ENCODE results near the gene KBTBD12.

Gene KBTBD12

DNA sequence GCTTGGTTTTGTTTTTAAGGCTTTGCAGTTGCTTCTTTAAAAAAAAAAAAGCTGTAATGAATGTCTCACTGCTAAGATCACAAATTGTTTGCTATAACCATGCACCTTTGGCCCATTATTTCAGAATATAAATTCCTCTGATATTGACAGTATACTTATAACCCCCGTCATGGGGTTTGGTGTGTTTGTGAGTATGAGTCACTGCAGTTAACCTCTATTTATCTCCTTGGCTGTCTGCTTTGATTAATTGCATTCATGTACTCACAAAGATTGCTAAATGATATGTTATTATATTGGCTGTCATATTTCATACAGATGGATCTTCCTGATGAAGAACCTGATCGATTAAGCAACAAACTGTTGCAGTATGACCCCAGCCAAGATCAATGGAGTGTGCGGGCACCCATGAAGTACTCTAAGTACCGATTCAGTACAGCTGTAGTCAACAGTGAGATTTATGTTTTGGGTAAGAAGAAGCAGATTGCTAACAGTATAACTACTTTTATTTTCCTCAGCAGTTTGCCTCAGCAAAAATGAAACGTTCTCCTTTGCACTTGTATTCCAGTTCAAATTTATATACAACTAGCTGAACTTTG lies 14.9 kb downstream of the KBTBD12 start:
- H3K4me3 ChIP-seq (ENCODE audit: low read length) = no peak overlapping the region
- TF ChIP-seq, protein P1, sequence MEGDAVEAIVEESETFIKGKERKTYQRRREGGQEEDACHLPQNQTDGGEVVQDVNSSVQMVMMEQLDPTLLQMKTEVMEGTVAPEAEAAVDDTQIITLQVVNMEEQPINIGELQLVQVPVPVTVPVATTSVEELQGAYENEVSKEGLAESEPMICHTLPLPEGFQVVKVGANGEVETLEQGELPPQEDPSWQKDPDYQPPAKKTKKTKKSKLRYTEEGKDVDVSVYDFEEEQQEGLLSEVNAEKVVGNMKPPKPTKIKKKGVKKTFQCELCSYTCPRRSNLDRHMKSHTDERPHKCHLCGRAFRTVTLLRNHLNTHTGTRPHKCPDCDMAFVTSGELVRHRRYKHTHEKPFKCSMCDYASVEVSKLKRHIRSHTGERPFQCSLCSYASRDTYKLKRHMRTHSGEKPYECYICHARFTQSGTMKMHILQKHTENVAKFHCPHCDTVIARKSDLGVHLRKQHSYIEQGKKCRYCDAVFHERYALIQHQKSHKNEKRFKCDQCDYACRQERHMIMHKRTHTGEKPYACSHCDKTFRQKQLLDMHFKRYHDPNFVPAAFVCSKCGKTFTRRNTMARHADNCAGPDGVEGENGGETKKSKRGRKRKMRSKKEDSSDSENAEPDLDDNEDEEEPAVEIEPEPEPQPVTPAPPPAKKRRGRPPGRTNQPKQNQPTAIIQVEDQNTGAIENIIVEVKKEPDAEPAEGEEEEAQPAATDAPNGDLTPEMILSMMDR (IDR thresholded peaks at IDR 0.05; ENCODE audit: insufficient read depth, low read depth, low read length, missing control alignments) = no peak
- DNase-seq (ENCODE audit: low read depth) = peak; percentile 15

DNA sequence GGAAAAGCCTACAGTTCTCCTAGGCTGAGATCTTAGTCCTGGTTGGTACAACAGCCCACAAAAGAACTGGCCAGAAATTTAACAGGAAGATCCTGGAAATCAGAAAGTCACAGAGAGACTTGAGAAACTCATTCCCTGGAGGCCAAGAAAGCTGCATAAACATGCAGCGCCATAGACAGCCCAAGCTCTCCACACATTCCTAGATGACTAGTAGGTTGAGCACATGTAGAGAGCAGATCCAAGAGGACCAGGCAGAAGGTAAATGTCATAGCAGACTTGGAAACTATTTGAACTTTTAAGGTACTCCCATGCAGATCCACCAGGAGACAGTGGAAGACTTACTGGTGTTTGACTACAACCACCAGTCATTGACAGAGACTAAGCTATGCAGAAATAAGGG lies 18.4 kb downstream of the KBTBD12 start:
- TF ChIP-seq, protein P1 (IDR thresholded peaks at IDR 0.05; ENCODE audit: insufficient read depth, low read depth, low read length, missing control alignments) = no peak
- no peak for DNase-seq (ENCODE audit: low read depth)
- H3K4me3 ChIP-seq (ENCODE audit: low read length) = no peak overlapping the region

DNA sequence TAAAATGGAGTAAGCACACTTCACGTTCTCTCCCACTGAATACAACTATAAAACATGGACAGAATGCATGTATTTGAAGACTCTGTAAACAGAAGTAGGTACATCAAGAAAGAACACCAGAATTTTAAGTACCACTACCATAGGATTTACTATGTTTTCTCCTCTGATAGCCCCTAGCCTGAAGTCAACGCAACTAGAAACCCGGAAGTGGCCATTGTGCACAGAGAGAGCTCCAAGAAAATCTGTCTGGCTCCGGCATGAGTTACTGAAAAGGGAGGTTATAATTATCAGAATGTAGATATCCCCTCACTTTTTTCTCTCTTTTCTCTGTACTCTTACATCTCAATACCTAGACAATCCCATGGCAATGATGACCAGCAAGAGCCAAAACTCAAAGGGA lies 23.8 kb downstream of the KBTBD12 start:
- no peak overlapping the region for H3K4me3 ChIP-seq (ENCODE audit: low read length)
- TF ChIP-seq, protein P1 (IDR thresholded peaks at IDR 0.05; ENCODE audit: insufficient read depth, low read depth, low read length, missing control alignments) = no peak
- no peak for DNase-seq (ENCODE audit: low read depth)

DNA sequence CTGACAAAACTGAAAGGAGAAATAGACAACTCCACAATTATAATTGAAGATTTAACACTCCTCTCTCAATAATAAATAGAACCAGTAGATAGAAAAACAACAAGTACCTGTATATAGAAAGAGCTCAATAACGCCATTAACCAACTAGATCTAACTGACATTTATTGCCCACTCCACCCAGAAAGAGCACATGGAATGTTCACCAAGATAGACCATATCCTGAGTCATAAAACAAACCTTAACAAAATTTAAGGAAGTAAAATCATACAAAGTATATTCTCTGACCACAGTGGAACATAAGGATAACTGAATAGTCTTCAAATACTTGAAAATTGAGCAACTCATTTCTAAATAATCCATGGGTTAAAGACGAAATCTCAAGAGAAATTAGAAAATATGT lies 25.1 kb downstream of the KBTBD12 start:
- H3K4me3 ChIP-seq (ENCODE audit: low read length) = no peak overlapping the region
- no peak for DNase-seq (ENCODE audit: low read depth)
- TF ChIP-seq, protein P1 (IDR thresholded peaks at IDR 0.05; ENCODE audit: insufficient read depth, low read depth, low read length, missing control alignments) = no peak

DNA sequence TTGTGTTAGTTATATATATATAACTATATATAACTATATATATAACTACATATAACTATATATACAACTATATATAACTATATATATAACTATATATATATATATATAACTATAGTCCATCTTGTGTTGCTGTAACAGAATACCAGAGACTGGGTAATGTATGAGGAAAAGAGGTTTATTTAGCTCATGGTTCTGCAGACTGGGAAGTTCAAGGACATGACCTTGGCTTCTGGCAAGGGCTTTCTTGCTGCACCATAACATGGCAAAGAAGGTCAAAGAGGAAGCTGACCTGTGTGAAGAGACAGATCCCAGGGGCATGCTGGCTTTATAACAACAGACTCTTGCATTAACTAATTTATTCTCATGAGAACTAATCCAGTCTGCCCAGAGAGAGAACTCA lies 27.6 kb downstream of the KBTBD12 start:
- no peak overlapping the region for H3K4me3 ChIP-seq (ENCODE audit: low read length)
- TF ChIP-seq, protein P1 (IDR thresholded peaks at IDR 0.05; ENCODE audit: insufficient read depth, low read depth, low read length, missing control alignments) = no peak
- no peak for DNase-seq (ENCODE audit: low read depth)

DNA sequence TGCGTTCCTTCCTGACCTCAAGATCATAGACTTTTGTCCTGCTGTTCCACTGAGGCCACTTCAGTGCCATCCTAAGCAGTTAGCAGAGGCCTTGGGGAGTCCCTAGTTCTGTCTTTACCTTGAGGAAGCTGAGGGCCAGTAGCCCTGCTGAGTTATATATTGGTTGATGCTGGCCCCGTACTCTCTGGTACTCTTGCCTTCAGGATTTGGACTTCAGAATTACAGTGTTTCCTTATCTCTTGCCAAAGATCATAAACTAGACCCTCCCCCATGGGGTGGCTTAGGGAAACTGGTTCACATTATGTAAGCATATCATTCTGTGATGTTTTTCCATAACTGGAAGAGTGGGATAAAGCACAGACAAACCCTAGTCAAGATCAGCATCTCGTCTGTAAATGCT lies 33.2 kb downstream of the KBTBD12 start:
- H3K4me3 ChIP-seq (ENCODE audit: low read length) = no peak overlapping the region
- no peak for DNase-seq (ENCODE audit: low read depth)
- TF ChIP-seq, protein P1 (IDR thresholded peaks at IDR 0.05; ENCODE audit: insufficient read depth, low read depth, low read length, missing control alignments) = no peak

DNA sequence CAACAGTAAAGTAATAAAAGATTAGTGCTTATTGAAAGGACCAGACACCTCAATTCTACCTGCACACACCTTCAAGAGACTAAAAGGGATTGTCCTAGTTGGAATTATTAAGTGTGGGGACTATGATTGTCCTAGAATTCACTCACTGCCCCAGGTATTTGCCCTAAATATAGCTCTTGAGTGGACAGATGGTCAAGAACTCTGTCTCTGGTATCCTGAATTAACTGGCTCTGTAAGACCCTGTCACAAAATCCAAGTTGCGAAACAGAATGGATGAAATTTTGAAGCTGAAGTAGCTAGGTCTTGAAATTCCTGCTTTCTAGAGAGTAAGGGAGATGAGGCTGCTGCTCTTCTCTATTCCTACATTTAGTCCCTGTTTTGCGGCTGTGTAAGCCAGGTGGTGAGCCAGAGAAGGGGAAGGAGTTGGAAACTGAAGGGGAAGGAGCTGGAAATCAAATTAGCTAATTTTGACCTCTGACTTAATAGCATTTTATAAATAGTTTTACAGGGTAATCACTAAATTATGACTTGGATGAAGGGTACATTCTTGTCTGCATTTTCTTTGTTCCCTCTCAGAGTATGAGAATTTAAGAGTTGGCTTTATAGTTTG lies 34.5 kb downstream of the KBTBD12 start:
- DNase-seq (ENCODE audit: low read depth) = no peak
- TF ChIP-seq, protein P1 (IDR thresholded peaks at IDR 0.05; ENCODE audit: insufficient read depth, low read depth, low read length, missing control alignments) = no peak
- no peak overlapping the region for H3K4me3 ChIP-seq (ENCODE audit: low read length)

All from epithelial cell of esophagus (primary cell).